ENCODE data around the gene CTU1. TPM values are rescaled to one million over a fixed set of nuclear protein-coding genes. Genes with fewer than 3 reads are reported as not detected.
A peak's percentile ranks its signal among the peaks of the same experiment; 100 is the strongest.

The CTU1 gene
- total RNA-seq, 2 experiments from 2014 or later, result 1.4 to 1.6 TPM

DNA sequence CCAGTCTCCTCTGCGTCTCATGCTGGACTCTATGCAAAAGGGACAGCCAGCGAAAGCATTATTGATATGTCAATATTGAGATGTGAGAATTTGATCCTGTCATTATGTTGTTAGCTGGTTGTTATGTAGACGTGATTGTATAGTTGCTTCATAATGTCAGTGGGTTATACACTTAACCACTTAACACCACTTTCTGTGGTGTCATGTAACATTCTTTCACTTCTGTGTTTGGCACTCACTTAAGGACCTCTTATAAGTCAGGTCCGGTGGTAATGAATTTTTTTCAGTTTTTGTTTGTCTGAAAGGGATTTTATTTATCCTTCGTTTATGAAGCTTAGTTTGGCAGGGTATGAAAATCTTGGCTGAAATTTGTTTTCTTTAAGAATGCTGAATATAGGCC, 26.8 kb upstream of the CTU1 start:
- CTCF ChIA-PET, result no interaction called here
- H3K27ac ChIP-seq (ENCODE audit: low read depth in 1 of 2, low read length in 2 of 2), result no peak overlapping the region
- Mint-ChIP-seq H3K27ac (no peak overlapping the region), H3K27me3 (no peaks in the 10 kb centered on the region), H3K36me3 (ENCODE audit: low read depth) (no peaks in the 10 kb centered on the region), H3K4me1 (ENCODE audit: low read depth) (peaks cover 58% of the 10 kb centered on the region), H3K4me3 (no peak overlapping the region), H3K9me3 (no peaks in the 10 kb centered on the region)
- H3K36me3 ChIP-seq (ENCODE audit: insufficient read depth, low read length), result no peaks in the 10 kb centered on the region
- H3K27me3 ChIP-seq (ENCODE audit: control insufficient read depth in 1 of 2, insufficient read depth in 2 of 2, low read length in 2 of 2), result no peaks in the 10 kb centered on the region
- intact Hi-C loops (cut with DNase I, micrococcal nuclease), result loop anchor here in 1 of 2 experiments (5.0 kb wide), 1 partner anchor 38 kb away; no protein-coding TSS in a partner anchor
- ATAC-seq (ENCODE audit: poor library complexity), result no peak
- H3K4me3 ChIP-seq (ENCODE audit: low read length), result no peak overlapping the region
- DNase-seq, result peak in 1 of 14 experiments; percentile 36
- H3K4me1 ChIP-seq (ENCODE audit: insufficient read depth, low read length), result peaks cover 47% of the 10 kb centered on the region
- POLR2A ChIA-PET, result no interaction called here
- no peaks in the 10 kb centered on the region for H3K9me3 ChIP-seq (ENCODE audit: control insufficient read depth in 1 of 2, insufficient read depth in 1 of 2, low read length in 2 of 2)
- TF ChIP-seq, protein P1, sequence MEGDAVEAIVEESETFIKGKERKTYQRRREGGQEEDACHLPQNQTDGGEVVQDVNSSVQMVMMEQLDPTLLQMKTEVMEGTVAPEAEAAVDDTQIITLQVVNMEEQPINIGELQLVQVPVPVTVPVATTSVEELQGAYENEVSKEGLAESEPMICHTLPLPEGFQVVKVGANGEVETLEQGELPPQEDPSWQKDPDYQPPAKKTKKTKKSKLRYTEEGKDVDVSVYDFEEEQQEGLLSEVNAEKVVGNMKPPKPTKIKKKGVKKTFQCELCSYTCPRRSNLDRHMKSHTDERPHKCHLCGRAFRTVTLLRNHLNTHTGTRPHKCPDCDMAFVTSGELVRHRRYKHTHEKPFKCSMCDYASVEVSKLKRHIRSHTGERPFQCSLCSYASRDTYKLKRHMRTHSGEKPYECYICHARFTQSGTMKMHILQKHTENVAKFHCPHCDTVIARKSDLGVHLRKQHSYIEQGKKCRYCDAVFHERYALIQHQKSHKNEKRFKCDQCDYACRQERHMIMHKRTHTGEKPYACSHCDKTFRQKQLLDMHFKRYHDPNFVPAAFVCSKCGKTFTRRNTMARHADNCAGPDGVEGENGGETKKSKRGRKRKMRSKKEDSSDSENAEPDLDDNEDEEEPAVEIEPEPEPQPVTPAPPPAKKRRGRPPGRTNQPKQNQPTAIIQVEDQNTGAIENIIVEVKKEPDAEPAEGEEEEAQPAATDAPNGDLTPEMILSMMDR (IDR thresholded peaks at IDR 0.05), result no peak

DNA sequence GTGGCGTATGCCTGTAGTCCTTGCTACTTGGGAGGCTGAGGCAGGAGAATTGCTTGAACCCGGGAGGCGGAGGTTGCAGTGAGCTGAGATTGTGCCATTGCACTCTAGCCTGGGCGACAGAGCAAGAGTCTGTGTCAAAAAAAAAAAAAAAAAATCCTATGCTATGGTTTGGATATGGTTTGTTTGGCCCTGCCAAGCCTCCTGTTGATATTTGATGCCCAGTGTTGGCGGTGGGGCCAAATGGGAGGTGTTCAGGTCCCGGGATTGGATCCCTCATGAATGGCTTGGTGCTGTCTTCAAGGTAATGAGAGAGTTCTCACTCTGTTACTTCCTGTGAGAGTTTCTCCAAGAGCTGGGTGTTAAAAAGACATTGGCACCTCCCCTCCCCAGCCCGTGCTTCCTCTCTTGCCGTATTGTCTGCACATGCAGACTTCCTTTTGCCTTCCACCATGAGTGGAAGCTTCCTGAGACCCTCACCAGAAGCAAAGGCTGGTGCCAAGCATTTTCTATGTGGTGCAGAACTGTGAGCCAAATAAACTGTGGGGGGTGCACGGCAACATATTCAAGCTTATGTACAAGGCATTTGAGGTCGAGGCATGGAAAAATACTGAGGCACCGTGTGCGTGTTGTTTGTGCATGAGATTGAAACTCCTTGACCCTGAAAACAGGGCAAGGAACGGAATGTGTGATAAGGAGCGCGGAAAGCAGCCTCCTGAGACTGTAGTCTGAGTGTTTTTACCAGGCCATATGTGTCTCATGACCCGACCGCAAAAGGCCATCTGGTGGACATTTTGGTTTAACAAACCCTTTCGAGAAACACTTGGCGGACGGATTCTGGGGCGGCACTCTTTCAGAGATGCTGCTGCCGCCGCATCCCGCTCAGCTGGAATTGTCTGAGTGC, 23.8 kb upstream of the CTU1 start:
- POLR2A ChIA-PET, result interaction anchor here (0.7 to 2.0 kb wide), 5 partner anchors 8 to 24 kb away, joined by 3 to 12 read pairs (median 7); partner anchors contain the start of gene CTU1
- intact Hi-C loops (cut with DNase I, micrococcal nuclease), result no loop called here
- Histone ChIP-seq H3K9me3 (ENCODE audit: control insufficient read depth in 1 of 2, insufficient read depth in 1 of 2, low read length in 2 of 2) (no peaks in the 10 kb centered on the region), H3K27ac (ENCODE audit: low read depth in 1 of 2, low read length in 2 of 2) (peak overlapping the region in 1 of 2 donors; percentile 4), H3K4me3 (ENCODE audit: low read length) (peak overlapping the region; percentile 10), H3K36me3 (ENCODE audit: insufficient read depth, low read length) (no peaks in the 10 kb centered on the region), H3K4me1 (ENCODE audit: insufficient read depth, low read length) (peaks cover 63% of the 10 kb centered on the region), H3K27me3 (ENCODE audit: control insufficient read depth in 1 of 2, insufficient read depth in 2 of 2, low read length in 2 of 2) (no peaks in the 10 kb centered on the region)
- Mint-ChIP-seq H3K27me3 (no peaks in the 10 kb centered on the region), H3K36me3 (ENCODE audit: low read depth) (no peaks in the 10 kb centered on the region), H3K4me1 (ENCODE audit: low read depth) (peaks cover 62% of the 10 kb centered on the region), H3K4me3 (peak overlapping the region; percentile 80), H3K9me3 (no peaks in the 10 kb centered on the region), H3K27ac (peak overlapping the region; percentile 87)
- TF ChIP-seq, protein P1 (IDR thresholded peaks at IDR 0.05), result peak; percentile 22
- CTCF ChIA-PET, result interaction anchor here (1.1 kb wide), 1 partner anchor 35 kb away, joined by 3 read pairs; no protein-coding TSS in a partner anchor
- ATAC-seq (ENCODE audit: poor library complexity), result peak; percentile 81
- DNase-seq, result peak in 7 of 14 experiments; percentile 14 to 78 (median 48)

DNA sequence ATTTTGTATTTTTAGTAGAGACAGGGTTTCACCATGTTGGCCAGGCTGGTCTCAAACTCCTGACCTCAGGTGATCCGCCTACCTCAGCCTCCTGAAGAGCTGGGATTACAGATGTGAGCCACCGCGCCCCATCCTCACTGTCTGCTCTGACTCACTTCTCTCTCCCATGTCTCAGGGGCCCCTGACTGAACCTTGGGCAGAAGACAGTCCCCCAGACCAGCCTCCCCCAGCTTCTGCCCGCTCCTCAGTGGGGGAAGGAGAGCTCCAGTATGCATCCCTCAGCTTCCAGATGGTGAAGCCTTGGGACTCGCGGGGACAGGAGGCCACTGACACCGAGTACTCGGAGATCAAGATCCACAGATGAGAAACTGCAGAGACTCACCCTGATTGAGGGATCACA, 21.5 kb upstream of the CTU1 start:
- Mint-ChIP-seq H3K27me3 (no peaks in the 10 kb centered on the region), H3K27ac (peak overlapping the region; percentile 49), H3K36me3 (ENCODE audit: low read depth) (no peaks in the 10 kb centered on the region), H3K4me1 (ENCODE audit: low read depth) (peaks cover 65% of the 10 kb centered on the region), H3K4me3 (peak overlapping the region; percentile 20), H3K9me3 (no peaks in the 10 kb centered on the region)
- H3K4me1 ChIP-seq (ENCODE audit: insufficient read depth, low read length), result peaks cover 76% of the 10 kb centered on the region
- H3K9me3 ChIP-seq (ENCODE audit: control insufficient read depth in 1 of 2, insufficient read depth in 1 of 2, low read length in 2 of 2), result no peaks in the 10 kb centered on the region
- no peaks in the 10 kb centered on the region for H3K27me3 ChIP-seq (ENCODE audit: control insufficient read depth in 1 of 2, insufficient read depth in 2 of 2, low read length in 2 of 2)
- ATAC-seq (ENCODE audit: poor library complexity) (no peak), DNase-seq (no peak)
- H3K4me3 ChIP-seq (ENCODE audit: low read length), result no peak overlapping the region
- TF ChIP-seq, protein P1 (IDR thresholded peaks at IDR 0.05), result no peak
- H3K27ac ChIP-seq (ENCODE audit: low read depth in 1 of 2, low read length in 2 of 2), result no peak overlapping the region
- ChIA-PET POLR2A (no interaction called here), CTCF (no interaction called here)
- H3K36me3 ChIP-seq (ENCODE audit: insufficient read depth, low read length), result no peaks in the 10 kb centered on the region
- intact Hi-C loops (cut with DNase I, micrococcal nuclease), result no loop called here
